GM10266 (cell line): ENCODE data around the gene FAM222A.

Experiments used
- DNase-seq: peaks from one replicate; pipeline ENCODE4 v3.0.0; 2012; ENCODE audit errors: extremely low spot score
- CTCF ChIP-seq: IDR thresholded peaks from 2 replicates; pipeline ENCODE4 v1.5.1; 2012; ENCODE audit warnings: mild to moderate bottlenecking, low read depth; ENCODE audit not compliant: control insufficient read depth, insufficient read depth; ENCODE audit errors: missing control alignments

Gene FAM222A

DNA sequence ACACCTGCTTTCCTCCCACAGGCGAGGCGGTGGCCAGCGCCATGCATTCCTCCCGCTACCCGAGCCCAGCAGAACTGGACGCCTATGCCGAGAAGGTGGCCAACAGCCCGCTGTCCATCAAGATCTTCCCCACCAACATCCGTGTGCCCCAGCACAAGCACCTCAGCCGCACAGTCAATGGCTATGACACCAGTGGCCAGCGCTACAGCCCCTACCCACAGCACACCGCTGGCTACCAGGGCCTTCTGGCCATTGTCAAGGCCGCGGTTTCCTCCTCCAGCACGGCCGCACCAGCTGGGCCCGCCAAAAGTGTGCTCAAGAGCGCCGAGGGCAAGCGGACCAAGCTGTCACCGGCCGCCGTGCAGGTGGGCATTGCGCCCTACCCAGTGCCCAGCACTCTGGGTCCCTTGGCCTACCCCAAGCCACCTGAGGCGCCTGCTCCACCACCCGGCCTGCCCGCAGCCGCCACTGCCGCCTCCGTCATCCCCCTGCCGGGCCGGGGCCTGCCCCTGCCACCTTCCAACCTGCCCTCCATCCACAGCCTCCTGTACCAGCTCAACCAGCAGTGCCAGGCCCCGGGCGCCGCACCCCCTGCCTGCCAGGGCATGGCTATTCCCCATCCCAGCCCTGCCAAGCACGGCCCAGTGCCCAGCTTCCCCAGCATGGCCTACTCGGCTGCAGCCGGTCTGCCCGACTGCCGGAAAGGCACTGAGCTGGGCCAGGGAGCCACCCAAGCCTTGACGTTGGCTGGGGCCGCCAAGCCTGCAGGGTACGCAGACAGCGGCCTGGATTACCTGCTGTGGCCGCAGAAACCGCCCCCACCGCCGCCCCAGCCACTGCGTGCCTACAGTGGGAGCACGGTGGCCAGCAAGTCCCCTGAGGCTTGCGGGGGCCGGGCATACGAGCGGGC is 54.6 kb downstream of the FAM222A start:
- TF ChIP-seq CTCF: no peak
- DNase-seq: no peak

GRCh38 chr12:109768901-109769670 is 55.5 kb downstream of the FAM222A start:
- no peak for TF ChIP-seq CTCF
- no peak for DNase-seq

GRCh38 chr12:109770104-109770860 is 56.7 kb downstream of the FAM222A start:
- TF ChIP-seq CTCF: no peak
- no peak for DNase-seq

DNA sequence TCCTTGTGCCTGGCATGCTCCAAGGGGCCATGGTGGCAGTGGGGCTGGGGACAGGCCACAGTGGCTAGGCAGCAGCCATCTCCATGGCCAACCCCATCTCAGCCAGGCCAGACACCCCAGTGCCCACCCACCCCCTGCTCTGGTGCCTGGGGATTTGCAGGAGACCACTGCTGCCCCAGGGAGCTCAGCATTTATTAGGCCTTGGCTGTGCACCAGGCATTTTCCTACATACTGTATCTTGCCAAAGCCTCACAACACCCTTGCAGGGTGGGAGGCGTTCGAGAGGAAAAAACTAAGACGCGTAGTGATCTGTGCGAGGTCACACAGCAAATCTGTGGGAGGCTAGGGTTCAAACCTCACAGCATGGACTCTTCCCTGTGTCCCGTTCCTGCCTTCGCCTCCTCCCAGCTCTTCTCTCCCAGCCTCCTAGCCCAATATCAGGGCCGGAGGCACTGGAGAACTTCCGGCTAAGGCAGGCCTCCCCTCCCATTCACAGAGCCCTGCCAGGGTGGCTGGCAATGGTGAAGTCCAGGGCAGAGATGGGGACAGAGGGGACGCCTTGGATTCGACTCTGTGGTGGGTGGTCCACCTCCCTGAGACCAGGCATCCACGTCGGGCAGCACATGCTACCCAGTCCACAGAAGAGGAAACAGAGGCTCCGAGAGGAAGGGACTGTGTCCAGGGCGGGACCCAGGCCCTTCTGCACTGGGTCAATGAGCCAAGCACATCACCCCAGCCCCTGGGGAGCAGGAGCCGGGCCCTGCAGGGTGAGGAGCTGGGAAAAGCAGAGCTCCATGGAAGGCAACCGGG is 57.4 kb downstream of the FAM222A start:
- no peak for DNase-seq
- TF ChIP-seq CTCF: no peak

DNA sequence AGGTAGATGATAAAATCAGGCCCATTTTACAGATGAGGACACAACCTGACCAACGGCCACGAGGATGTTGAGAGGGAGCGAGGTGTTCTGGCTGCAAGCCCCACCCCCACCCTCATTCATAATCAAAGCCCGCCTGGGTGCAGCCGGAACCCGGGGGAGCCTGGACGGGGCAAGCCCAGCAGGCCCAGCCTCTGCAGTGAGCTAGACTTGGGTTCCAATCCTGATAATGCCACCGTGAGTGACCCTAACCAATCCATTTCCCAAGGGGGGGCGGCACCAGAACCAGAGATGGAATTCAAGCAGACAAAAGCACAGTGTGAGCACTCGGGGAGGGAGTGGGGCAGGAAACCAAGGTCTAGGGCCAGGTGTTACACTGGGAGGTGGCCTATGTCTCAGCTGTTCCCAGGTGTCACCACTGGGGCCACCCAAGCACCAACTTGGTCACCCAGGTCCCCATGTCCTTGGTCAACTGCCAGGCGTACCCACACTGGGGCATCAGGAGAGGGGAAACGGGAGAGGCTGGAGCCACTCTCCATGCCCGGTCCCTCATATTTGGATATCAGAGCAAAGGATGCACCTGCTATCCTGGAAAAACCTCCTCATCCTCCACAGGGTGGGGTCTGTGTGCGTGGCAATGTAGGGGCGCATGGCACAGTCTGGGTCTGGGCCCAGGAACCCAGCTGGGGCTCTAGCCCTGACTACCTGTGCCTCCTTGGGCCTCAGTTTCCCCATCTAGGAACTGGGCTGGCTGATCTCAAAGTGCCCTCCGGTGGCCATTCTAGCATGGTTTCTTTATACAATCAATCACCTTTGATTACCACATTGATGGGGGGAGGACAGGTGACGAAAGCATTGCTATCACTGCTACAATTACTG is 58.4 kb downstream of the FAM222A start:
- TF ChIP-seq CTCF: no peak
- DNase-seq: no peak

GRCh38 chr12:109772622-109773321 is 59.1 kb downstream of the FAM222A start:
- no peak for TF ChIP-seq CTCF
- DNase-seq: no peak
